Neural progenitor cell (in vitro differentiated cells): Measurements from ENCODE around the gene ABCC10. TPM values are rescaled to one million over a fixed set of nuclear protein-coding genes. Genes with fewer than 3 reads are reported as not detected.

Experiments
- DNase-seq: peaks from one replicate; pipeline ENCODE4 v3.0.0-alpha.2; 2016; ENCODE audit warnings: low spot score
- H2AFZ ChIP-seq: fragments of 200-600 bp; sonication (generic); replicated peaks from 2 replicates; pipeline ENCODE4 v1.6.1; 2016; ENCODE audit warnings: antibody characterized with exemption
- H3F3A ChIP-seq: fragments of 200-600 bp; sonication (generic); 2 replicates; pipeline ENCODE4 v1.6.1; 2016; ENCODE audit warnings: antibody characterized with exemption, low read depth
- H3K27ac ChIP-seq: fragments of 200-600 bp; sonication (generic); 2 replicates; pipeline ENCODE4 v1.5.1; 2016; ENCODE audit warnings: mild to moderate bottlenecking
- H3K27me3 ChIP-seq: fragments of 200-600 bp; sonication (generic); 2 replicates; pipeline ENCODE4 v1.6.1; 2016; ENCODE audit warnings: mild to moderate bottlenecking, moderate library complexity
- H3K36me3 ChIP-seq: fragments of 200-600 bp; sonication (generic); 2 replicates; pipeline ENCODE4 v1.5.1; 2016
- H3K4me1 ChIP-seq: fragments of 200-600 bp; sonication (generic); 2 replicates; pipeline ENCODE4 v1.6.1; 2016; ENCODE audit warnings: mixed run types
- H3K4me2 ChIP-seq: fragments of 200-600 bp; sonication (generic); 2 replicates; pipeline ENCODE4 v1.6.1; 2016
- H3K4me3 ChIP-seq: fragments of 200-600 bp; sonication (generic); 2 replicates; pipeline ENCODE4 v1.5.1; 2016
- H3K79me2 ChIP-seq: fragments of 200-600 bp; sonication (generic); 2 replicates; pipeline ENCODE4 v1.6.1; 2016; ENCODE audit warnings: low read depth
- H3K9ac ChIP-seq: fragments of 200-600 bp; sonication (generic); 2 replicates; pipeline ENCODE4 v1.6.1; 2016
- H3K9me3 ChIP-seq: fragments of 200-600 bp; sonication (generic); 2 replicates; pipeline ENCODE4 v1.5.1; 2016; ENCODE audit warnings: low read depth
- H4K20me1 ChIP-seq: fragments of 200-600 bp; sonication (generic); 2 replicates; pipeline ENCODE4 v1.6.1; 2016; ENCODE audit warnings: low read depth
- H3K27ac Mint-ChIP-seq: 3 replicates; pipeline ENCODE4 v1.8.0; 2021; ENCODE audit warnings: mixed read lengths
- H3K27me3 Mint-ChIP-seq: 2 replicates; pipeline ENCODE4 v1.8.0; 2022; ENCODE audit warnings: low read depth, mild to moderate bottlenecking, inconsistent platforms, moderate library complexity, mixed read lengths; ENCODE audit not compliant: insufficient read depth
- H3K36me3 Mint-ChIP-seq: 3 replicates; pipeline ENCODE4 v1.8.0; 2021; ENCODE audit warnings: mixed read lengths
- H3K4me1 Mint-ChIP-seq: 3 replicates; pipeline ENCODE4 v1.8.0; 2021; ENCODE audit warnings: mixed read lengths
- H3K4me3 Mint-ChIP-seq: 3 replicates; pipeline ENCODE4 v1.8.0; 2021; ENCODE audit warnings: mild to moderate bottlenecking, moderate library complexity, mixed read lengths
- H3K9me3 Mint-ChIP-seq: 3 replicates; pipeline ENCODE4 v1.8.0; 2020; ENCODE audit warnings: mixed read lengths
- EZH2 ChIP-seq: fragments of 200-600 bp; sonication (generic); IDR thresholded peaks from 2 replicates; pipeline ENCODE4 v1.6.1; 2017; ENCODE audit warnings: antibody characterized with exemption, mild to moderate bottlenecking, moderate library complexity
- EZH2phosphoT487 ChIP-seq: fragments of 200-600 bp; sonication (generic); IDR thresholded peaks from 2 replicates; pipeline ENCODE4 v1.6.1; 2017; ENCODE audit warnings: antibody characterized with exemption
- total RNA-seq: library from RNA; depleted of rRNA; stranded (reverse); fragments of >200 nt; gene quantifications from 2 replicates; pipeline ENCODE4 v1.2.3, GENCODE V29; 2015; ENCODE audit warnings: low replicate concordance
- TF ChIP-seq, protein P1 (sequence below): fragments of 200-600 bp; sonication (generic); IDR thresholded peaks from 2 replicates; pipeline ENCODE4 v1.5.1; 2017; ENCODE audit warnings: antibody characterized with exemption, mild to moderate bottlenecking

ABCC10 gene
- total RNA-seq, 1 donor from 2014 or later = 10.1 TPM

DNA sequence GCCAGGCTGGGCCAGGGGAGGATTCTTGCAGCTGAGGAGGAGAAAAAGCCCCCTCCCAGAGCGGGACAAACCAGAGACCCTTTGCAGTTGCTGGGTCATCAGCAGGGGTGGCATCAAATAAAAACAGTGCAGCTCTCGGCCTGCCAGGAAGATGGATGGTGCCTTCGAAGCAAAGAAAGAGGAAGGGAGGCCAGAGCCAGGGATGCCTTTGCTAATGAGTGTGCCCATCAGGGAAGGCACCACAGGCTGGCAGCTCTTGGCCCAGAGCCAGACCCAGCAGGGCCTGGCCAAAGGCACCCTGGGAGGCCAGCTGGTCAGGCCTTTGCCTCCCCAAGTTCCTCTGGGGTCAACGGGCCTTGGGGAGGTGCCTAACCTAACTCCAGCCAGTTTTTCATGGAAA is 31.6 kb upstream of the ABCC10 start:
- Histone ChIP-seq H3K4me3 (no peak overlapping the region), H3K9me3 (no peaks in the 10 kb centered on the region), H3K27ac (no peak overlapping the region), H3K36me3 (no peaks in the 10 kb centered on the region), H3F3A (no peaks in the 10 kb centered on the region), H3K27me3 (no peaks in the 10 kb centered on the region), H4K20me1 (no peaks in the 10 kb centered on the region), H3K4me2 (no peak overlapping the region), H3K9ac (no peak overlapping the region), H3K4me1 (peaks cover 8% of the 10 kb centered on the region), H3K79me2 (no peaks in the 10 kb centered on the region), H2AFZ (no peak overlapping the region)
- no peaks in the 10 kb centered on the region for H3K36me3 Mint-ChIP-seq
- no peaks in the 10 kb centered on the region for H3K9me3 Mint-ChIP-seq
- no peak overlapping the region for H3K27ac Mint-ChIP-seq
- no peak overlapping the region for H3K4me3 Mint-ChIP-seq
- H3K27me3 Mint-ChIP-seq = peaks cover 10% of the 10 kb centered on the region
- TF ChIP-seq, protein P1, sequence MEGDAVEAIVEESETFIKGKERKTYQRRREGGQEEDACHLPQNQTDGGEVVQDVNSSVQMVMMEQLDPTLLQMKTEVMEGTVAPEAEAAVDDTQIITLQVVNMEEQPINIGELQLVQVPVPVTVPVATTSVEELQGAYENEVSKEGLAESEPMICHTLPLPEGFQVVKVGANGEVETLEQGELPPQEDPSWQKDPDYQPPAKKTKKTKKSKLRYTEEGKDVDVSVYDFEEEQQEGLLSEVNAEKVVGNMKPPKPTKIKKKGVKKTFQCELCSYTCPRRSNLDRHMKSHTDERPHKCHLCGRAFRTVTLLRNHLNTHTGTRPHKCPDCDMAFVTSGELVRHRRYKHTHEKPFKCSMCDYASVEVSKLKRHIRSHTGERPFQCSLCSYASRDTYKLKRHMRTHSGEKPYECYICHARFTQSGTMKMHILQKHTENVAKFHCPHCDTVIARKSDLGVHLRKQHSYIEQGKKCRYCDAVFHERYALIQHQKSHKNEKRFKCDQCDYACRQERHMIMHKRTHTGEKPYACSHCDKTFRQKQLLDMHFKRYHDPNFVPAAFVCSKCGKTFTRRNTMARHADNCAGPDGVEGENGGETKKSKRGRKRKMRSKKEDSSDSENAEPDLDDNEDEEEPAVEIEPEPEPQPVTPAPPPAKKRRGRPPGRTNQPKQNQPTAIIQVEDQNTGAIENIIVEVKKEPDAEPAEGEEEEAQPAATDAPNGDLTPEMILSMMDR = no peak
- TF ChIP-seq EZH2 (no peak), EZH2phosphoT487 (no peak)
- peaks cover 17% of the 10 kb centered on the region for H3K4me1 Mint-ChIP-seq
- DNase-seq = no peak

- Histone ChIP-seq H3K4me1 (peaks cover 5% of the 10 kb centered on the region), H3K36me3 (no peaks in the 10 kb centered on the region), H3K27me3 (no peaks in the 10 kb centered on the region), H3K9me3 (no peaks in the 10 kb centered on the region), H2AFZ (no peak overlapping the region), H3K4me2 (no peak overlapping the region), H4K20me1 (no peaks in the 10 kb centered on the region), H3K79me2 (no peaks in the 10 kb centered on the region), H3K27ac (no peak overlapping the region), H3K4me3 (no peak overlapping the region), H3K9ac (no peak overlapping the region), H3F3A (no peaks in the 10 kb centered on the region)
- no peaks in the 10 kb centered on the region for H3K36me3 Mint-ChIP-seq
- H3K27me3 Mint-ChIP-seq = peaks cover 10% of the 10 kb centered on the region
- TF ChIP-seq EZH2 (no peak), EZH2phosphoT487 (no peak)
- TF ChIP-seq, protein P1 = no peak
- no peak overlapping the region for H3K27ac Mint-ChIP-seq
- H3K9me3 Mint-ChIP-seq = no peaks in the 10 kb centered on the region
- peaks cover 9% of the 10 kb centered on the region for H3K4me1 Mint-ChIP-seq
- H3K4me3 Mint-ChIP-seq = no peak overlapping the region
- no peak for DNase-seq
Measured at GRCh38 chr6:43396408-43397149, 30.8 kb upstream of the ABCC10 start.

DNA sequence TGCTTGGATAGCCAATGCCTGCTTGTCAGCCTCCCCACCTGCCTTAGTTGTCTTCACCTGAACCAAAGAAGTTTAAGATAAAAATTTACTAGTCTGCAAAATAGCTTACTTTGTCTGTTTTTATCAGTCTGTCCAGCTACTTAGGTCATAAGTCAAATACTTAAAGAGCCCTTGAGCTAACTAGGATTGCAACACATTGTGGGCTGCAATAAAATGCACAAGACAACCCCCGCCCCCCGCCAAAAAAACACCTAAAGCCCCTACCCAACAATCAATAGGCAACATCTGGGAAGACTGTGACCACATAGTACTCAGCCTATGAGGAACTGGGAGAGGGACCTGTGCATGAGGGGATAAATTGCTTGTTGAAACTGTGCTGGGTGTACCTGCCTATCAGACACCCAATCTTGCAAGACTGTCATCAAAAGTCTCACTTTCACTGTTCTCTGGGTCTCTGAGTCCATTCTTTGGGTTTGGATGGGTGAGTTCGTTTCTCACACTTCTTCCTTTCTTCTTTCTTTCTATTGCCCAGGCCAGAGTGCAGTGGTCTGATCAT is 27.3 kb upstream of the ABCC10 start:
- Histone ChIP-seq H4K20me1 (no peaks in the 10 kb centered on the region), H3K79me2 (no peaks in the 10 kb centered on the region), H3K36me3 (no peaks in the 10 kb centered on the region), H2AFZ (no peak overlapping the region), H3K9me3 (no peaks in the 10 kb centered on the region), H3K27me3 (peaks cover 12% of the 10 kb centered on the region), H3K4me1 (no peaks in the 10 kb centered on the region), H3K4me2 (no peak overlapping the region), H3K4me3 (no peak overlapping the region), H3K9ac (no peak overlapping the region), H3F3A (no peaks in the 10 kb centered on the region), H3K27ac (no peak overlapping the region)
- peaks cover 6% of the 10 kb centered on the region for H3K27me3 Mint-ChIP-seq
- no peaks in the 10 kb centered on the region for H3K36me3 Mint-ChIP-seq
- no peak for DNase-seq
- no peak overlapping the region for H3K27ac Mint-ChIP-seq
- no peaks in the 10 kb centered on the region for H3K4me1 Mint-ChIP-seq
- no peaks in the 10 kb centered on the region for H3K9me3 Mint-ChIP-seq
- TF ChIP-seq EZH2phosphoT487 = no peak
- TF ChIP-seq, protein P1 = no peak
- TF ChIP-seq EZH2 = no peak
- no peak overlapping the region for H3K4me3 Mint-ChIP-seq
